ENCODE results near the gene BAG5. TPM values are rescaled to one million over a fixed set of nuclear protein-coding genes. Genes with fewer than 3 reads are reported as not detected.

The BAG5 gene
- total and polyA plus RNA-seq, 2 of the 8 experiments (the other 6 are each of a cell fraction or from before 2014, with no cell fraction given), result 7.4 to 29.5 TPM

GRCh38 chr14:103556946-103557758 lies 5.3 kb downstream of the BAG5 start:
- Histone ChIP-seq H3K23ac (ENCODE audit: insufficient read length) (no peak overlapping the region), H2BK15ac (ENCODE audit: low read length) (no peak overlapping the region), H4K8ac (ENCODE audit: extremely low read depth, insufficient read depth, low read length) (no peak overlapping the region), H2BK120ac (replicated peaks; ENCODE audit: low read depth, low read length) (no peak overlapping the region), H4K91ac (replicated peaks; ENCODE audit: insufficient read length, low read length) (no peak overlapping the region), H3K9me3 (ENCODE audit: insufficient read depth in 2 of 2, low read depth in 1 of 2, low read length in 1 of 2) (no peaks in the 10 kb centered on the region), H2AFZ (ENCODE audit: low read length) (no peak overlapping the region), H3K23me2 (ENCODE audit: low read depth, low read length) (peaks cover 7% of the 10 kb centered on the region; the same call in 1 of the 2 replicates), H3K79me1 (ENCODE audit: low read depth, low read length) (peaks cover 6% of the 10 kb centered on the region; the same call in 1 of the 2 replicates), H3K36me3 (ENCODE audit: control insufficient read depth in 2 of 4, insufficient read depth in 4 of 4, low read length in 3 of 4) (peaks cover 0 to 21% (median 12%) of the 10 kb centered on the region in 4 experiments; a peak in 7 of 8 replicates), H3K4ac (replicated peaks; ENCODE audit: insufficient read length, low read depth, low read length) (no peak overlapping the region), H4K20me1 (replicated peaks in 1 of 2; ENCODE audit: control insufficient read depth in 1 of 2, insufficient read depth in 2 of 2, low read length in 2 of 2) (peaks cover 8 to 10% of the 10 kb centered on the region in 2 experiments), H3K4me2 (ENCODE audit: insufficient read depth in 1 of 2, low read depth in 2 of 2, low read length in 2 of 2) (no peak overlapping the region), H3K27me3 (replicated peaks in 1 of 4; ENCODE audit: control insufficient read depth in 3 of 4, extremely low read depth in 1 of 4, insufficient read depth in 3 of 4, low read length in 3 of 4) (no peaks in the 10 kb centered on the region), H3K9ac (replicated peaks in 1 of 4; ENCODE audit: extremely low read depth in 1 of 4, low read depth in 3 of 4, low read length in 3 of 4) (no peak overlapping the region), H3K4me1 (replicated peaks in 1 of 4; ENCODE audit: control insufficient read depth in 3 of 4, insufficient read depth in 4 of 4, low read length in 3 of 4) (peaks cover 0 to 4% (median under 1%) of the 10 kb centered on the region in 4 experiments; a peak in 2 of 7 replicates), H3K56ac (replicated peaks; ENCODE audit: insufficient read length, low read depth, low read length) (no peak overlapping the region), H3K27ac (ENCODE audit: low read depth, low read length) (no peak overlapping the region), H2AK5ac (ENCODE audit: low read depth, low read length) (no peak overlapping the region), H3K4me3 (ENCODE audit: extremely low read depth in 1 of 4, insufficient read depth in 2 of 4, low read depth in 3 of 4, low read length in 4 of 4) (no peak overlapping the region), H2BK12ac (ENCODE audit: low read depth, low read length) (no peak overlapping the region), H3K14ac (ENCODE audit: insufficient read length) (no peak overlapping the region), H2BK5ac (ENCODE audit: low read depth, low read length) (no peak overlapping the region), H2BK20ac (ENCODE audit: low read length) (no peak overlapping the region), H4K5ac (ENCODE audit: insufficient read length, low read depth, low read length) (no peak overlapping the region), H3K79me2 (ENCODE audit: control insufficient read depth in 1 of 2, insufficient read depth in 2 of 2, low read length in 2 of 2) (peaks cover 12 to 51% of the 10 kb centered on the region in 2 experiments), H3K18ac (ENCODE audit: extremely low read depth, low read length) (no peak overlapping the region)
- POLR2A ChIA-PET (ENCODE audit: partially characterized antibody), result interaction anchor here (0.8 to 3.1 kb wide), 4 partner anchors 19 to 34 kb away, joined by 3 to 10 read pairs (median 4); partner anchors contain the start of genes CKB and TRMT61A
- FAIRE-seq, result no peak
- CTCF ChIA-PET (ENCODE audit: partially characterized antibody), result interaction anchor here (0.7 to 6.2 kb wide), 7 partner anchors 8 to 156 kb away, joined by 3 to 34 read pairs (median 5); no protein-coding TSS in a partner anchor
- WGBS, 2 experiments (ENCODE audit: extremely low coverage in 1 of 2, insufficient coverage in 1 of 2, insufficient read length in 1 of 2, insufficient replicate concordance in 2 of 2, low coverage in 1 of 2, low lambda C conversion rate in 2 of 2, missing lambda C conversion rate in 1 of 2), result 93% methylated on average over 15 of the region's 15 CpGs; no CpG with 5 or more reads in 1 of the 2 experiments
- DNase-seq (ENCODE audit: low read depth in 1 of 2, low spot score in 2 of 2), result no peak
- TF ChIP-seq RNF2 (IDR thresholded peaks at IDR 0.05; ENCODE audit: borderline replicate concordance, low read depth, low read length, missing control alignments, poor library complexity, severe bottlenecking), result no peak
- no peak for TF ChIP-seq SP2 (IDR thresholded peaks at IDR 0.05; ENCODE audit: low read length)
- TF ChIP-seq HDAC2 (IDR thresholded peaks at IDR 0.05; ENCODE audit: borderline replicate concordance in 1 of 2, low read depth in 2 of 2, low read length in 2 of 2), result no peak
- no peak for TF ChIP-seq NRF1 (IDR thresholded peaks at IDR 0.05; ENCODE audit: low read depth, low read length)
- TF ChIP-seq SAP30 (IDR thresholded peaks at IDR 0.05; ENCODE audit: insufficient read depth, insufficient replicate concordance, low read length), result no peak
- no peak for TF ChIP-seq USF2 (IDR thresholded peaks at IDR 0.05; ENCODE audit: low read length)
- TF ChIP-seq SRF (IDR thresholded peaks at IDR 0.05; ENCODE audit: low read depth, low read length), result no peak
- TF ChIP-seq RXRA (IDR thresholded peaks at IDR 0.05; ENCODE audit: insufficient read depth, low read depth, low read length), result no peak
- TF ChIP-seq TAF7 (optimal IDR thresholded peaks at IDR 0.05; ENCODE audit: borderline replicate concordance, low read depth, low read length), result no peak

All from H1 (cell line).